Lung (tissue), 12 donors: ENCODE measurements around the gene TSTD1. TPM values are rescaled to one million over a fixed set of nuclear protein-coding genes. Genes with fewer than 3 reads are reported as not detected.
A peak's percentile ranks its signal among the peaks of the same experiment; 100 is the strongest.

ENCODE experiments used
- ATAC-seq: fragments of 200-7000 bp; cut with Tn5 transposase; one replicate; pipeline ENCODE4 v1.9.1; 2020; ENCODE audit warnings: moderate number of reproducible peaks; ENCODE audit not compliant: insufficient read depth, low FRiP score
- DNase-seq, 3 donors: peaks; one replicate each; pipeline ENCODE4 v3.0.0-alpha.2; 2013 to 2017
- H3K27ac ChIP-seq, 2 donors: one replicate each; pipeline ENCODE4 v1.5.1; 2013; ENCODE audit warnings: mild to moderate bottlenecking in 2 of 2, moderate library complexity in 2 of 2, control low read depth in 1 of 2, inconsistent platforms in 1 of 2, low read depth in 1 of 2, low read length in 1 of 2
- H3K27me3 ChIP-seq, 3 donors: one replicate each; pipeline ENCODE4 v1.5.1; 2013; ENCODE audit warnings: low read length in 2 of 3; ENCODE audit not compliant: control insufficient read depth in 3 of 3, insufficient read depth in 3 of 3
- H3K36me3 ChIP-seq, 4 donors: one replicate each; pipeline ENCODE4 v1.5.1; 2013; ENCODE audit warnings: low read length in 4 of 4, mild to moderate bottlenecking in 1 of 4, moderate library complexity in 1 of 4; ENCODE audit not compliant: control insufficient read depth in 4 of 4, insufficient read depth in 4 of 4
- H3K4me1 ChIP-seq, 5 donors: one replicate each; pipeline ENCODE4 v1.5.1; 2013; ENCODE audit warnings: low read length in 5 of 5, mild to moderate bottlenecking in 2 of 5, moderate library complexity in 1 of 5; ENCODE audit not compliant: control insufficient read depth in 5 of 5, insufficient read depth in 5 of 5
- H3K4me3 ChIP-seq: one replicate; pipeline ENCODE4 v1.5.1; 2013; ENCODE audit warnings: mild to moderate bottlenecking, control low read depth, moderate library complexity
- H3K9ac ChIP-seq, 2 donors: one replicate each; pipeline ENCODE4 v1.5.1; 2013; ENCODE audit warnings: low read length in 2 of 2, control low read depth in 1 of 2; ENCODE audit not compliant: insufficient read depth in 1 of 2
- H3K9me3 ChIP-seq, 4 donors: one replicate each; pipeline ENCODE4 v1.5.1; 2013; ENCODE audit warnings: low read length in 3 of 4, mild to moderate bottlenecking in 1 of 4, moderate library complexity in 1 of 4; ENCODE audit not compliant: control insufficient read depth in 4 of 4, insufficient read depth in 3 of 4
- CTCF ChIP-seq: IDR thresholded peaks from 2 replicates; pipeline ENCODE4 v1.5.1; 2012; ENCODE audit warnings: mild to moderate bottlenecking; ENCODE audit errors: control extremely low read depth, extremely low read depth
- WGBS, 2 donors: extraction: QIAGEN DNeasy Blood & Tissue Kit; methylation state at CpG; one replicate each; pipeline ENCODE4 v1.1.7; 2013; 5-methylcytosine and 5-hydroxymethylcytosine counted together
- polyA plus RNA-seq, 2 donors: library from polyadenylated mRNA; stranded (reverse); fragments of 200-250 nt; gene quantifications; one replicate each; pipeline ENCODE4 v1.2.1, GENCODE V29; 2013
- total RNA-seq, 2 donors: library from RNA; depleted of rRNA in 1 of 2; stranded (reverse); fragments of >200 nt in 1 of 2; gene quantifications; one replicate each; pipeline ENCODE4 v1.2.1, GENCODE V29; 2014 to 2021
- donor health status: control.
- donor health status: control.
- donor health status: Bipolar disorder and iron deficiency.
- donor health status: healthy.
- donor health status: DM: yes; HTN: yes; CAD: no.

The TSTD1 gene
- total and polyA plus RNA-seq, 4 donors: 43.2 to 187 (median 72.8) TPM

- TF ChIP-seq CTCF: no peak
- WGBS, 2 donors: 83 to 84% methylated on average over 2 of the region's 2 CpGs
- no peak for ATAC-seq
- Histone ChIP-seq H3K9me3 (peaks cover 0 to 4% (median 0%) of the 10 kb centered on the region in 4 donors), H3K4me1 (peaks cover 0 to 8% (median 3%) of the 10 kb centered on the region in 5 donors), H3K27ac (peak overlapping the region in 1 of 2 donors; percentile 71), H3K9ac (no peak overlapping the region), H3K36me3 (no peaks in the 10 kb centered on the region), H3K27me3 (peaks cover 0 to 6% (median 0%) of the 10 kb centered on the region in 3 donors), H3K4me3 (no peak overlapping the region)
- DNase-seq: no peak
Observed at GRCh38 chr1:161082483-161082882, 43.7 kb upstream of the TSTD1 start.

- H3K4me3 ChIP-seq: no peak overlapping the region
- H3K9me3 ChIP-seq: peaks cover 0 to 4% (median 0%) of the 10 kb centered on the region in 4 donors
- H3K36me3 ChIP-seq: no peaks in the 10 kb centered on the region
- no peak overlapping the region for H3K9ac ChIP-seq
- no peak for TF ChIP-seq CTCF
- peaks cover 0 to 8% (median 3%) of the 10 kb centered on the region in 5 donors for H3K4me1 ChIP-seq
- 73 to 76% methylated on average over 5 of the region's 5 CpGs for WGBS, 2 donors
- H3K27me3 ChIP-seq: peaks cover 0 to 6% (median 0%) of the 10 kb centered on the region in 3 donors
- H3K27ac ChIP-seq: no peak overlapping the region
- no peak for ATAC-seq
- DNase-seq: no peak
Observed at GRCh38 chr1:161081519-161081918, 42.8 kb upstream of the TSTD1 start.

- H3K36me3 ChIP-seq: peaks cover 0 to 2% (median 0%) of the 10 kb centered on the region in 4 donors
- H3K27ac ChIP-seq: peak overlapping the region in 1 of 2 donors; percentile 48
- ATAC-seq (no peak), DNase-seq (no peak)
- 78 to 87% methylated on average over 5 of the region's 5 CpGs for WGBS, 2 donors
- peaks cover 0 to 4% (median 0%) of the 10 kb centered on the region in 4 donors for H3K9me3 ChIP-seq
- TF ChIP-seq CTCF: no peak
- H3K9ac ChIP-seq: no peak overlapping the region
- peaks cover 0 to 5% (median 3%) of the 10 kb centered on the region in 5 donors for H3K4me1 ChIP-seq
- H3K27me3 ChIP-seq: peaks cover 0 to 6% (median 0%) of the 10 kb centered on the region in 3 donors
- no peak overlapping the region for H3K4me3 ChIP-seq
Observed at GRCh38 chr1:161080441-161081405, 42.0 kb upstream of the TSTD1 start.
